ENCODE measurements around the gene CCL26. TPM values are rescaled to one million over a fixed set of nuclear protein-coding genes. Genes with fewer than 3 reads are reported as not detected.

CCL26 gene
- total and polyA plus RNA-seq, 10 of the 15 experiments (the other 5 are each of a cell fraction or from before 2014, with no cell fraction given), result not detected

GRCh38 chr7:75796420-75796819, 24.4 kb upstream of the CCL26 start (continued):
- TF ChIP-seq ZNF687 (IDR thresholded peaks at IDR 0.05) (no peak), IRF5 (IDR thresholded peaks at IDR 0.05; ENCODE audit: borderline replicate concordance) (no peak)

DNA sequence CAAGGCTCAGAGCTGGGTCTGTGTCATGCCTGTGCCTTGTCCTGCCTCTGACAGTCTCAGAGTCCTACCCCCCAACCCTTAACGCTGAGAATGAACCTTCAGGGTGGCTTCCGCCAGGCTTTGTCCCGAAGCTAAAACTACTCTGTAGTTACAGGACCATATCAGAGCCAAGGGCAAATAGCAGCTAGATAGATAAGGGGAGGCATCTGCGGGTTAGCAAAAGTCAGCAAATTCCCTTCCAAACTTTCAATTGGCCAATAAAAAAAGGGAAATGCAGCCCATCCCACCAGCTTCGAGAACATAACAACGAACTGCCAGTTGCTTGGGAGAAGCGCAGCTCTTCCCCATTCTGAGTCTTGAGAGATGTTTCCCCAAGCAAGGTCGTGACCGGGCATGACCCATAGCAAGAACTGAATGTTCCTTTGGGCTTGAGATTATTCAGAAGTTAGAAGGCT, 23.8 kb upstream of the CCL26 start:
- Histone ChIP-seq H2AFZ (ENCODE audit: control insufficient read depth, low read depth, low read length) (no peak overlapping the region), H3K4me1 (ENCODE audit: control insufficient read depth, insufficient read depth, low read length) (no peaks in the 10 kb centered on the region), H3K9me3 (replicated peaks; ENCODE audit: control insufficient read depth, insufficient read depth, low read length) (no peaks in the 10 kb centered on the region), H3K79me2 (ENCODE audit: control insufficient read depth, insufficient read depth, low read length) (no peaks in the 10 kb centered on the region), H3K36me3 (ENCODE audit: control insufficient read depth in 2 of 2, insufficient read depth in 2 of 2, low read length in 1 of 2) (no peaks in the 10 kb centered on the region), H3K27ac (ENCODE audit: control insufficient read depth, insufficient read depth) (no peak overlapping the region), H3K4me2 (ENCODE audit: control insufficient read depth, insufficient read depth) (no peak overlapping the region), H3K27me3 (replicated peaks in 1 of 2; ENCODE audit: control insufficient read depth in 2 of 2, insufficient read depth in 2 of 2, low read length in 1 of 2) (no peaks in the 10 kb centered on the region), H4K20me1 (ENCODE audit: control insufficient read depth, insufficient read depth) (no peaks in the 10 kb centered on the region), H3K9ac (ENCODE audit: control insufficient read depth, insufficient read depth, low read length) (no peak overlapping the region), H3K4me3 (no peak overlapping the region)
- no peak for DNase-seq (ENCODE audit: low read depth, low spot score)
- intact Hi-C loops (cut with micrococcal nuclease; ENCODE audit: unreplicated experiment), result no loop called here
- ChIA-PET CTCF (no interaction called here), SMC1A (ENCODE audit: uncharacterized antibody, unreplicated experiment) (no interaction called here), RAD21 (ENCODE audit: unreplicated experiment) (no interaction called here), POLR2A (no interaction called here)
- FAIRE-seq, result no peak
- no peak for ATAC-seq
- 67% methylated on average over 9 of the region's 9 CpGs for WGBS (ENCODE audit: insufficient coverage, insufficient replicate concordance, low lambda C conversion rate, missing lambda C conversion rate)
- in situ Hi-C loops (cut with MboI), result no loop called here
- BruUV-seq (replicated peaks), result no TSS peak
- TF ChIP-seq ATF7 (IDR thresholded peaks at IDR 0.05; ENCODE audit: low read depth) (no peak), KAT2A (conservative IDR thresholded peaks at IDR 0.05; ENCODE audit: control insufficient read depth, low read depth, low read length) (no peak), SUZ12 (IDR thresholded peaks at IDR 0.05; ENCODE audit: unreplicated experiment) (no peak), SREBF1 (IDR thresholded peaks at IDR 0.05; ENCODE audit: low read length) (no peak), BCL11A (IDR thresholded peaks at IDR 0.05; ENCODE audit: low read depth, low read length) (no peak), ZNF384 (IDR thresholded peaks at IDR 0.05; ENCODE audit: borderline replicate concordance, low read depth, low read length) (no peak), ZNF687 (IDR thresholded peaks at IDR 0.05) (no peak), CHD2 (IDR thresholded peaks at IDR 0.05; ENCODE audit: borderline replicate concordance, low read depth, low read length) (no peak), JUND (IDR thresholded peaks at IDR 0.05; ENCODE audit: low read depth, low read length) (no peak), CBFB (IDR thresholded peaks at IDR 0.05; ENCODE audit: low read depth) (no peak), ZNF24 (IDR thresholded peaks at IDR 0.05) (no peak), TCF3 (IDR thresholded peaks at IDR 0.05; ENCODE audit: borderline replicate concordance, insufficient read depth, low read depth, low read length) (no peak), FOS (IDR thresholded peaks at IDR 0.05; ENCODE audit: borderline replicate concordance, extremely low read depth, insufficient read length) (no peak)

Measured in GM12878 (cell line).